GM12878 (cell line): ENCODE measurements around the gene LIMS2. TPM values are rescaled to one million over a fixed set of nuclear protein-coding genes. Genes with fewer than 3 reads are reported as not detected.

Source experiments
- ATAC-seq: fragments of 200-7000 bp; cut with Tn5 transposase; 3 replicates; pipeline ENCODE4 v1.9.1; 2020; ENCODE audit warnings: mild to moderate bottlenecking, moderate library complexity
- BruUV-seq: library from RNA; stranded (reverse); fragments of 400-500 nt; replicated peaks from 2 replicates; lab custom pipeline; 2021; lab: Mats Ljungman, UMichigan
- CTCF ChIA-PET: fragments of 300-600 bp; sonication (Branson Sonifier 250); formaldehyde crosslinking; extraction: SDS; loops from one replicate; lab custom pipeline; 2021; ENCODE audit warnings: inconsistent platforms; lab: Yijun Ruan, JAX
- POLR2A ChIA-PET: fragments of 350-600 bp; formaldehyde crosslinking; extraction: SDS; loops from one replicate; lab custom pipeline; 2021; ENCODE audit warnings: inconsistent platforms; lab: Charles Lee
- RAD21 ChIA-PET: fragments of 300-600 bp; sonication (Branson Sonifier 250); formaldehyde crosslinking; loops from one replicate; lab custom pipeline; 2023; ENCODE audit warnings: antibody characterized with exemption; ENCODE audit not compliant: unreplicated experiment; lab: Charles Lee
- SMC1A ChIA-PET: fragments of 300-600 bp; sonication (Branson Sonifier 250); formaldehyde crosslinking; loops from one replicate; lab custom pipeline; 2023; ENCODE audit not compliant: unreplicated experiment, uncharacterized antibody; lab: Charles Lee
- DNase-seq: peaks from one replicate; pipeline ENCODE4 v3.0.0-alpha.2; 2011; ENCODE audit warnings: low read depth, low spot score
- FAIRE-seq: peaks from 3 replicates; lab custom pipeline; 2011; peaks lifted over from hg19 to GRCh38; lab: Jason Lieb, UNC
- H2AFZ ChIP-seq: 2 replicates; pipeline ENCODE4 v1.6.0; 2011; ENCODE audit warnings: low read depth, low read length, control low read depth; ENCODE audit not compliant: control insufficient read depth
- H3K27ac ChIP-seq: 2 replicates; pipeline ENCODE4 v1.5.1; 2011; ENCODE audit warnings: control low read depth; ENCODE audit not compliant: control insufficient read depth, insufficient read depth
- H3K27me3 ChIP-seq, 2 experiments: replicated peaks in 1 of 2; 2 replicates each; pipeline versions ENCODE4 v1.6.0 to v1.6.1; 2011; ENCODE audit warnings: low read length in 1 of 2; ENCODE audit not compliant: control insufficient read depth in 2 of 2, insufficient read depth in 2 of 2
- H3K36me3 ChIP-seq, 2 experiments: 2 replicates each; pipeline ENCODE4 v1.5.1; 2011; ENCODE audit warnings: low read length in 1 of 2; ENCODE audit not compliant: control insufficient read depth in 2 of 2, insufficient read depth in 2 of 2
- H3K4me1 ChIP-seq: 2 replicates; pipeline ENCODE4 v1.6.1; 2011; ENCODE audit warnings: mild to moderate bottlenecking, low read length, moderate library complexity, mixed read lengths; ENCODE audit not compliant: control insufficient read depth, insufficient read depth
- H3K4me2 ChIP-seq: 2 replicates; pipeline ENCODE4 v1.6.0; 2011; ENCODE audit warnings: control low read depth; ENCODE audit not compliant: control insufficient read depth, insufficient read depth
- H3K4me3 ChIP-seq: fragments of 200-600 bp; sonication (generic); 2 replicates; pipeline ENCODE4 v1.5.1; 2016
- H3K79me2 ChIP-seq: 2 replicates; pipeline ENCODE4 v1.6.0; 2011; ENCODE audit warnings: low read length; ENCODE audit not compliant: control insufficient read depth, insufficient read depth
- H3K9ac ChIP-seq: 2 replicates; pipeline ENCODE4 v1.8.0; 2011; ENCODE audit warnings: low read length, control low read depth, mixed read lengths; ENCODE audit not compliant: control insufficient read depth, insufficient read depth
- H3K9me3 ChIP-seq: replicated peaks from 3 replicates; pipeline ENCODE4 v1.5.1; 2011; ENCODE audit warnings: mild to moderate bottlenecking, low read length; ENCODE audit not compliant: control insufficient read depth, insufficient read depth
- H4K20me1 ChIP-seq: 2 replicates; pipeline ENCODE4 v1.6.0; 2011; ENCODE audit not compliant: control insufficient read depth, insufficient read depth
- BRCA1 ChIP-seq: IDR thresholded peaks from 2 replicates; pipeline ENCODE4 v1.6.1; 2011; ENCODE audit warnings: low read depth, low read length, improper control_type of control experiment
- CREB1 ChIP-seq: IDR thresholded peaks from 2 replicates; pipeline ENCODE4 v1.6.1; 2012; ENCODE audit warnings: low read depth, mild to moderate bottlenecking, inconsistent platforms
- ESRRA ChIP-seq: IDR thresholded peaks from 2 replicates; pipeline ENCODE4 v1.6.1; 2012; ENCODE audit warnings: mild to moderate bottlenecking, low read length, improper control_type of control experiment
- NBN ChIP-seq: fragments of 450-650 bp; IDR thresholded peaks from 2 replicates; pipeline ENCODE4 v1.6.1; 2016
- NRF1 ChIP-seq: conservative IDR thresholded peaks from 2 replicates; pipeline ENCODE4 v1.6.1; 2011; ENCODE audit warnings: mild to moderate bottlenecking, low read depth, low read length, improper control_type of control experiment
- POU2F2 ChIP-seq: IDR thresholded peaks from 3 replicates; pipeline ENCODE4 v1.6.1; 2011; ENCODE audit warnings: low read depth, mild to moderate bottlenecking, low read length, borderline replicate concordance
- RBBP5 ChIP-seq: fragments of 200-600 bp; sonication (generic); conservative IDR thresholded peaks from 2 replicates; pipeline ENCODE4 v1.6.1; 2016
- SPI1 ChIP-seq: IDR thresholded peaks from 2 replicates; pipeline ENCODE4 v1.6.1; 2011; ENCODE audit warnings: low read depth, mild to moderate bottlenecking, low read length, moderate library complexity, borderline replicate concordance; ENCODE audit not compliant: insufficient read depth
- STAT1 ChIP-seq: fragments of 450-650 bp; conservative IDR thresholded peaks from 2 replicates; pipeline ENCODE4 v1.6.1; 2014; ENCODE audit warnings: antibody characterized with exemption, mild to moderate bottlenecking
- WRNIP1 ChIP-seq: IDR thresholded peaks from 2 replicates; pipeline ENCODE4 v1.6.1; 2011; ENCODE audit warnings: low read depth, low read length, improper control_type of control experiment, borderline replicate concordance
- ZNF217 ChIP-seq: fragments of 450-650 bp; IDR thresholded peaks from 2 replicates; pipeline ENCODE4 v1.6.1; 2017; ENCODE audit warnings: antibody characterized with exemption, mild to moderate bottlenecking
- whole genome bisulfite sequencing: methylation state at CpG from one replicate; pipeline ENCODE4 v1.1.6; 2016; ENCODE audit warnings: low lambda C conversion rate; ENCODE audit not compliant: insufficient replicate concordance, insufficient coverage; ENCODE audit errors: missing lambda C conversion rate; 5-methylcytosine and 5-hydroxymethylcytosine counted together
- in situ Hi-C: fragments of 300-500 bp; cut with MboI; formaldehyde crosslinking; loops from 9 replicates; pipeline ENCODE4 v1.14.3; 2018; ENCODE audit warnings: mixed read lengths
- intact Hi-C: fragments of 100-400 bp; cut with micrococcal nuclease; formaldehyde crosslinking; loops from one replicate; pipeline ENCODE4 v1.14.2; 2022; ENCODE audit not compliant: unreplicated experiment
- polyA plus RNA-seq, 11 experiments: library from polyadenylated mRNA; depleted of rRNA in 4 of 11; unstranded in 6 of 11; stranded (reverse) in 5 of 11; fragments of >200 nt; fragmentation: Nextera tagmentation in 4 of 11; fragmentation: Illumina TruSeq in 1 of 11; extraction: Ambion mirVana in 4 of 11; extraction: Trizol in 1 of 11; gene quantifications; 1 replicate in 1 of 11; 2 replicates in 10 of 11; pipeline versions ENCODE4 v1.2.1 to v1.2.3, GENCODE V29; 2011 to 2016; ENCODE audit warnings: inconsistent platforms in 2 of 11, missing spikeins in 2 of 11, low read depth in 1 of 11
- total RNA-seq, 4 experiments: library from RNA; depleted of rRNA in 3 of 4; stranded (reverse); fragments of >200 nt in 3 of 4; fragmentation: Illumina TruSeq in 1 of 4; extraction: Trizol in 1 of 4; gene quantifications; 2 replicates each; pipeline versions ENCODE4 v1.2.1 to v1.2.3, GENCODE V29; 2013 to 2021
- TF ChIP-seq, protein P1 (sequence below): IDR thresholded peaks from 2 replicates; pipeline ENCODE4 v1.6.1; 2011; ENCODE audit warnings: borderline replicate concordance, low read depth, mild to moderate bottlenecking, moderate library complexity, mixed read lengths, low read length; ENCODE audit not compliant: insufficient read depth; ENCODE audit errors: extremely low read length
- TF ChIP-seq, protein P2 (sequence below), 3 experiments: IDR thresholded peaks in 2 of 3; conservative IDR thresholded peaks in 1 of 3; 2 replicates each; pipeline ENCODE4 v1.5.1; 2011; ENCODE audit warnings: low read depth in 3 of 3, low read length in 3 of 3, mild to moderate bottlenecking in 3 of 3, control low read depth in 2 of 3, moderate library complexity in 2 of 3, inconsistent platforms in 1 of 3, mixed read lengths in 1 of 3; ENCODE audit not compliant: control insufficient read depth in 2 of 3, insufficient read depth in 1 of 3; ENCODE audit errors: extremely low read depth in 1 of 3

Gene LIMS2
- total and polyA plus RNA-seq, 10 of the 15 experiments (the other 5 are each of a cell fraction or from before 2014, with no cell fraction given), result 0.06 to 0.81 (median 0.16) TPM; not detected in 2

DNA sequence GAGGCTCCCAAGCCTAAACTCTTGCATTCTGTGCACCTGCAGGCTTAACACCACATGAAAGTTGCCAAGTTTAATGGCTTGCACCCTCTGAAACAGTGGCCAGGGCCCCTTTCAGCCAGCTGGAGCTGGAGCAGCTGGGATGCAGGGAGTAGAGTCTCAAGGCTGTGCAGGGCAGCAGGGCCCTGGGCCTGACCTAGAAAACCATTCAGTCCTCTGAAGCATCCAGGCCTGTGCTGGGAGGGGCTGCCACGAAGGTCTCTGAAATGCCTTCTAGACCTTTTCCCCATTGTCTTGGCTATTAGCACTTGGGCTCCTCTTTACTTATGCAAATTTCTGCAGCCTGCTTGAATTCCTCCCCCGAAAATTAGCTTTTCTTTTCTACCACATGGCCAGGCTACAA, 15.4 kb upstream of the LIMS2 start:
- TF ChIP-seq NBN, result no peak
- TF ChIP-seq ESRRA, result no peak
- no peak for TF ChIP-seq RBBP5
- no peak for TF ChIP-seq WRNIP1
- TF ChIP-seq NRF1, result no peak
- TF ChIP-seq, protein P1, sequence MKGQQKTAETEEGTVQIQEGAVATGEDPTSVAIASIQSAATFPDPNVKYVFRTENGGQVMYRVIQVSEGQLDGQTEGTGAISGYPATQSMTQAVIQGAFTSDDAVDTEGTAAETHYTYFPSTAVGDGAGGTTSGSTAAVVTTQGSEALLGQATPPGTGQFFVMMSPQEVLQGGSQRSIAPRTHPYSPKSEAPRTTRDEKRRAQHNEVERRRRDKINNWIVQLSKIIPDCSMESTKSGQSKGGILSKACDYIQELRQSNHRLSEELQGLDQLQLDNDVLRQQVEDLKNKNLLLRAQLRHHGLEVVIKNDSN, result no peak
- TF ChIP-seq BRCA1, result no peak
- TF ChIP-seq SPI1, result no peak
- TF ChIP-seq STAT1, result no peak
- no peak for TF ChIP-seq ZNF217
- no peak for TF ChIP-seq CREB1
- TF ChIP-seq, protein P2, sequence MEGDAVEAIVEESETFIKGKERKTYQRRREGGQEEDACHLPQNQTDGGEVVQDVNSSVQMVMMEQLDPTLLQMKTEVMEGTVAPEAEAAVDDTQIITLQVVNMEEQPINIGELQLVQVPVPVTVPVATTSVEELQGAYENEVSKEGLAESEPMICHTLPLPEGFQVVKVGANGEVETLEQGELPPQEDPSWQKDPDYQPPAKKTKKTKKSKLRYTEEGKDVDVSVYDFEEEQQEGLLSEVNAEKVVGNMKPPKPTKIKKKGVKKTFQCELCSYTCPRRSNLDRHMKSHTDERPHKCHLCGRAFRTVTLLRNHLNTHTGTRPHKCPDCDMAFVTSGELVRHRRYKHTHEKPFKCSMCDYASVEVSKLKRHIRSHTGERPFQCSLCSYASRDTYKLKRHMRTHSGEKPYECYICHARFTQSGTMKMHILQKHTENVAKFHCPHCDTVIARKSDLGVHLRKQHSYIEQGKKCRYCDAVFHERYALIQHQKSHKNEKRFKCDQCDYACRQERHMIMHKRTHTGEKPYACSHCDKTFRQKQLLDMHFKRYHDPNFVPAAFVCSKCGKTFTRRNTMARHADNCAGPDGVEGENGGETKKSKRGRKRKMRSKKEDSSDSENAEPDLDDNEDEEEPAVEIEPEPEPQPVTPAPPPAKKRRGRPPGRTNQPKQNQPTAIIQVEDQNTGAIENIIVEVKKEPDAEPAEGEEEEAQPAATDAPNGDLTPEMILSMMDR (IDR thresholded peaks at IDR 0.05 in 2 of 3, conservative IDR thresholded peaks at IDR 0.05 in 1 of 3; ENCODE audit: control insufficient read depth in 2 of 3, extremely low read depth in 1 of 3, insufficient read depth in 1 of 3, low read depth in 3 of 3, low read length in 3 of 3), result no peak
- no peak for TF ChIP-seq POU2F2
- ChIA-PET RAD21 (no interaction called here), SMC1A (no interaction called here), POLR2A (no interaction called here), CTCF (no interaction called here)
- ATAC-seq (no peak), FAIRE-seq (no peak), DNase-seq (no peak)
- in situ Hi-C loops (no loop called here), intact Hi-C loops (no loop called here)
- 15% methylated on average over 2 of the region's 2 CpGs for WGBS
- Histone ChIP-seq H3K79me2 (no peaks in the 10 kb centered on the region), H3K4me2 (no peak overlapping the region), H3K4me1 (no peaks in the 10 kb centered on the region), H3K9me3 (peaks cover 11% of the 10 kb centered on the region; the same call in 2 of the 3 replicates), H4K20me1 (no peaks in the 10 kb centered on the region), H3K27ac (no peak overlapping the region), H2AFZ (no peak overlapping the region), H3K9ac (no peak overlapping the region), H3K4me3 (no peak overlapping the region), H3K36me3 (no peaks in the 10 kb centered on the region), H3K27me3 (no peaks in the 10 kb centered on the region)
- BruUV-seq, result no TSS peak
